ENCODE data around the gene SPG7.

Gene SPG7

GRCh38 chr16:89602952-89603590 lies 94.9 kb downstream of the SPG7 start:
- no peak for DNase-seq

DNA sequence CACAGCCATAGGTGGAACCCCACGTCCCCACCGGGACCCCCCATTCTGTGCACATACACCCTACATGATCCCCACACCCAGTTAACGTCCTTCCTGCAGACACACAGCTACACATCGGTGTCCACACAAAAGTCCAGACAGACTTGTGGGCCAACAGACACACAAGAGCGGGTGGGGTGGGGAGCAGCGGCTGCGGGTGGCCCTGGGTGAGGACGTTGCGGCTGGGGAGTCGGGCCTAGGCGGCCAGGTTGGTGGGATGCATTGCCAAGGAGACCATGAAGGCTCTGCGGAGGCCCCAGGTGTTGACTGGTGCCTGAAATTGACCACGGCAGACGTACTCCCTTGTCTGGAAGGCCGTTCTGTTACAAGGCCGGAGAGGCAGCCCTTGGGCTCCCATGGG lies 96.6 kb downstream of the SPG7 start:
- DNase-seq, result no peak

DNA sequence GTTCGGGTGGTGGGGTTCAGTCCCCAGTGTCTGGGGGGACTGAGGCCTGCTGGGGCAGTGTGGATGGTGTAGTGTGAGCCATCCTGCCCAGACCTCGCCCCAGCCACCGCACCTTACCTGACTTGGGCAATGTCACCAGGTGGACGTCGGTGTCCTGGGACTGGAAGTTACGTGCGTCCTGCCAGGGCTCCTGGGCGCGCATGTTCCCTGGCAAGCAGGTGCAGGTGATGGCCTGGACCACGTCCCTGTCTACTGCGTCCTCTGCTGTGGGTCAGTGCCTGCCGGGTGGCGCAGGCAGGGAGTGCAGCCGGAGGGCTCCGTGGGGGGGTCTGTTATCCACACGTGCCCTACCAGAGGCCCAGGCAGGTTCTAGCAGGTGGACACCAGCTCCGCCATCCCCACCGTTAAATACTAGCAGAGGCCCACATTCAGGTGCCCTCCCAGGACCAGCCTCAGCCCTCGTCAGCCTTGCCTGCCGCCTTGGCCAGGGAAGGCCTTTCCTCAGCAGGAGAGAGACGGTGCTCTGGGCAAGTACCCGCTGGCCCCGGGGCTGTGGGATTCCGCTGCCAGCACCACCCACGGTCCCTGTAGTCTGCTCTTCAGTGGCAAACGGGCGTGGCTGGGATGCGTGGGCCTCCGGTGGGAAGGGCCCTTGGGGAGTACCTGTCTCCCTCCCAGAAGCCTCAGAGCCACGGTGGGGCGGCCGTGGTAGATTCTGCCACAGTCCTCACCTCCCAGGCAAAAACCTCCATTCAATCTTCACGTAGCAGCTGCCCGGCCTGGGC lies 97.2 kb downstream of the SPG7 start:
- DNase-seq, result no peak

GRCh38 chr16:89606006-89606405 lies 97.8 kb downstream of the SPG7 start:
- DNase-seq, result no peak

Measured in GDM1 (cell line).